GM12878 (cell line): ENCODE measurements around the gene PI4KB. TPM values are rescaled to one million over a fixed set of nuclear protein-coding genes. Genes with fewer than 3 reads are reported as not detected.

Experiments used
- CBFB ChIP-seq: IDR thresholded peaks from 2 replicates; pipeline ENCODE4 v1.6.1; 2016; ENCODE audit warnings: antibody characterized with exemption, low read depth
- FOS ChIP-seq: IDR thresholded peaks from 3 replicates; pipeline ENCODE4 v1.6.1; 2011; ENCODE audit warnings: borderline replicate concordance; ENCODE audit not compliant: insufficient read length; ENCODE audit errors: extremely low read depth
- IKZF2 ChIP-seq, 2 experiments: fragments of 450-650 bp; IDR thresholded peaks; 2 replicates each; pipeline ENCODE4 v1.6.1; 2017; ENCODE audit warnings: mild to moderate bottlenecking in 2 of 2, moderate library complexity in 2 of 2
- IRF4 ChIP-seq: IDR thresholded peaks from 2 replicates; pipeline ENCODE4 v1.6.1; 2011; ENCODE audit warnings: low read depth, low read length
- MTA3 ChIP-seq: IDR thresholded peaks from 2 replicates; pipeline ENCODE4 v1.6.1; 2012; ENCODE audit warnings: low read length, inconsistent platforms, borderline replicate concordance
- MXI1 ChIP-seq: fragments of 150-350 bp; IDR thresholded peaks from 2 replicates; pipeline ENCODE4 v1.6.1; 2011; ENCODE audit warnings: low read depth, mild to moderate bottlenecking, inconsistent platforms, low read length, improper control_type of control experiment
- MYB ChIP-seq: fragments of 150-350 bp; IDR thresholded peaks from 2 replicates; pipeline ENCODE4 v1.6.1; 2014; ENCODE audit warnings: mild to moderate bottlenecking, low read depth, low read length, borderline replicate concordance
- NFYB ChIP-seq: IDR thresholded peaks from 2 replicates; pipeline ENCODE4 v1.6.1; 2011; ENCODE audit warnings: low read depth, mild to moderate bottlenecking, low read length, improper control_type of control experiment, moderate library complexity; ENCODE audit not compliant: insufficient read depth
- SREBF1 ChIP-seq: IDR thresholded peaks from 2 replicates; pipeline ENCODE4 v1.6.1; 2012; ENCODE audit warnings: mild to moderate bottlenecking, low read length
- TAF1 ChIP-seq: IDR thresholded peaks from 2 replicates; pipeline ENCODE4 v1.6.1; 2011; ENCODE audit warnings: mild to moderate bottlenecking, low read depth, low read length, borderline replicate concordance
- TCF12 ChIP-seq: IDR thresholded peaks from 2 replicates; pipeline ENCODE4 v1.6.1; 2011; ENCODE audit warnings: low read depth, mild to moderate bottlenecking, low read length
- ZBED1 ChIP-seq: IDR thresholded peaks from 2 replicates; pipeline ENCODE4 v1.6.1; 2016; ENCODE audit warnings: borderline replicate concordance
- ZNF217 ChIP-seq: fragments of 450-650 bp; IDR thresholded peaks from 2 replicates; pipeline ENCODE4 v1.6.1; 2017; ENCODE audit warnings: antibody characterized with exemption, mild to moderate bottlenecking
- ZNF274 ChIP-seq: IDR thresholded peaks from one replicate; pipeline ENCODE4 v1.8.0; 2011; ENCODE audit not compliant: insufficient read length, insufficient read depth
- polyA plus RNA-seq, 11 experiments: library from polyadenylated mRNA; depleted of rRNA in 4 of 11; unstranded in 6 of 11; stranded (reverse) in 5 of 11; fragments of >200 nt; fragmentation: Nextera tagmentation in 4 of 11; fragmentation: Illumina TruSeq in 1 of 11; extraction: Ambion mirVana in 4 of 11; extraction: Trizol in 1 of 11; gene quantifications; 1 replicate in 1 of 11; 2 replicates in 10 of 11; pipeline versions ENCODE4 v1.2.1 to v1.2.3, GENCODE V29; 2011 to 2016; ENCODE audit warnings: inconsistent platforms in 2 of 11, missing spikeins in 2 of 11, low read depth in 1 of 11
- total RNA-seq, 4 experiments: library from RNA; depleted of rRNA in 3 of 4; stranded (reverse); fragments of >200 nt in 3 of 4; fragmentation: Illumina TruSeq in 1 of 4; extraction: Trizol in 1 of 4; gene quantifications; 2 replicates each; pipeline versions ENCODE4 v1.2.1 to v1.2.3, GENCODE V29; 2013 to 2021
- TF ChIP-seq, protein P1 (sequence below): IDR thresholded peaks from 2 replicates; pipeline ENCODE4 v1.6.1; 2012; ENCODE audit warnings: low read depth, low read length, improper control_type of control experiment
- TF ChIP-seq, protein P2 (sequence below): fragments of 450-650 bp; IDR thresholded peaks from 2 replicates; pipeline ENCODE4 v1.6.1; 2014; ENCODE audit warnings: mild to moderate bottlenecking

PI4KB gene
- total and polyA plus RNA-seq, 10 of the 15 experiments (the other 5 are each of a cell fraction or from before 2014, with no cell fraction given): 3.3 to 88.3 (median 51.7) TPM

DNA sequence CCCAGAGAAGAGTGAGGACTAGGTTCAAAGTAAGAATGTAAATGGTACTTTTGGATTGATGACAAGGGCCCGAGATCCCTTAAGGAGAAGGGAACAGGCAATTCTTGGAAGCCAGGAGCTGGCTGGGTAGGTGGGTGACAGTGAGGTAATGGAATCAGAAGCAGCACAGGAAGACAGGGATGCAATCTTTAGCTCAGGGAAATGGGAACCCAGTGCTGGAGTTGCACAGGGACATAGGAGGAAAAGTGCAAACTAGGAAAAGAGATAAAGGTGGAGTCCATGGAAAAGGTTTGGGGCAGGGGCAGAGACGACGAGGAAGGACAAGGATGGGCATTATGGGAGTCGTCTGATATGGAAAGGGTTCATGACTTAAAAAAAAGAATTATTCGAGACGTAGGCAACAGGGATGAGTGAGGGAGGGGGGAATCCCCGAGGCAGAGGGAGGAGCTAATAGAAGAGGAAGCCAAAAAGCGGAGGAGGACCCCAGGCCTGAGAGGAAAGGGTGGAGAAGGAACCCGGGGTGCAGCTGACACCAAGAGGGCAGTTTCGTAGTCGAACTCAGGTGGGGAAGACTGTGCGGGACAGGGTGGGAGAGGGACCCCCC, 495 bp downstream of the PI4KB start (continued):
- TF ChIP-seq IKZF2 (IDR thresholded peaks at IDR 0.05) (peak; percentile 19 to 35; a peak in 3 of 4 replicates), ZNF217 (no peak), FOS (no peak), MYB (no peak), MTA3 (no peak), NFYB (no peak), IRF4 (no peak), CBFB (no peak; the same call in 1 of the 2 replicates), TCF12 (no peak), SREBF1 (no peak), MXI1 (peak; percentile 38; the same call in 1 of the 2 replicates), ZNF274 (no peak), TAF1 (0 out of 2 replicates have a peak, but pooled peaks have one; percentile 4), ZBED1 (no peak)
- TF ChIP-seq, protein P1, sequence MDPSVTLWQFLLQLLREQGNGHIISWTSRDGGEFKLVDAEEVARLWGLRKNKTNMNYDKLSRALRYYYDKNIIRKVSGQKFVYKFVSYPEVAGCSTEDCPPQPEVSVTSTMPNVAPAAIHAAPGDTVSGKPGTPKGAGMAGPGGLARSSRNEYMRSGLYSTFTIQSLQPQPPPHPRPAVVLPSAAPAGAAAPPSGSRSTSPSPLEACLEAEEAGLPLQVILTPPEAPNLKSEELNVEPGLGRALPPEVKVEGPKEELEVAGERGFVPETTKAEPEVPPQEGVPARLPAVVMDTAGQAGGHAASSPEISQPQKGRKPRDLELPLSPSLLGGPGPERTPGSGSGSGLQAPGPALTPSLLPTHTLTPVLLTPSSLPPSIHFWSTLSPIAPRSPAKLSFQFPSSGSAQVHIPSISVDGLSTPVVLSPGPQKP: no peak
- TF ChIP-seq, protein P2, sequence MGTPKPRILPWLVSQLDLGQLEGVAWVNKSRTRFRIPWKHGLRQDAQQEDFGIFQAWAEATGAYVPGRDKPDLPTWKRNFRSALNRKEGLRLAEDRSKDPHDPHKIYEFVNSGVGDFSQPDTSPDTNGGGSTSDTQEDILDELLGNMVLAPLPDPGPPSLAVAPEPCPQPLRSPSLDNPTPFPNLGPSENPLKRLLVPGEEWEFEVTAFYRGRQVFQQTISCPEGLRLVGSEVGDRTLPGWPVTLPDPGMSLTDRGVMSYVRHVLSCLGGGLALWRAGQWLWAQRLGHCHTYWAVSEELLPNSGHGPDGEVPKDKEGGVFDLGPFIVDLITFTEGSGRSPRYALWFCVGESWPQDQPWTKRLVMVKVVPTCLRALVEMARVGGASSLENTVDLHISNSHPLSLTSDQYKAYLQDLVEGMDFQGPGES: no peak
